HG02588 (cell line): ENCODE data around the gene FADS6.

Source experiments
- ATAC-seq: cut with Tn5 transposase; IDR thresholded peaks from one replicate; pipeline ENCODE4 v1.9.1; 2021; ENCODE audit warnings: mild to moderate bottlenecking, moderate library complexity; ENCODE audit not compliant: unreplicated experiment

FADS6 gene

GRCh38 chr17:74855323-74855722 is 38.1 kb downstream of the FADS6 start:
- no peak for ATAC-seq

DNA sequence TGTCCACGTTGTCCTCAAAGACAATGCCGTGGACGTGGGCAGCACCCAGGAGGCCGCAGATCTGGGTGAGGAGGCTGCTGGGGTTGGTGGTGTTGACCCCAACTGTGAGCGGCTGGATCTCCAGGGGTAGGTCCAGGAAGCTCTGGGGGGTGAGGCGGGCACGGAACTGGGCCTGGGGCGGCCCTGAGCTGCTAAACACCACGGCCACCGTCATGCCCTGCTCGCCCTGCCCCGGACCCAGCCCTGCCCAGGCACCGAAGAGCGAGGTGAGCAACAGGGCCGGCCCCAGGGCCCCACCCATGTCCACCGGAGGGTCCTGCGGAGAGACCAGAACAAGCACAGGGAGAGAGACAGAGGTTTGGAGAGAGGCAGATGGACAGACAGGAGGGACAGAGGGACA is 38.6 kb downstream of the FADS6 start:
- no peak for ATAC-seq

DNA sequence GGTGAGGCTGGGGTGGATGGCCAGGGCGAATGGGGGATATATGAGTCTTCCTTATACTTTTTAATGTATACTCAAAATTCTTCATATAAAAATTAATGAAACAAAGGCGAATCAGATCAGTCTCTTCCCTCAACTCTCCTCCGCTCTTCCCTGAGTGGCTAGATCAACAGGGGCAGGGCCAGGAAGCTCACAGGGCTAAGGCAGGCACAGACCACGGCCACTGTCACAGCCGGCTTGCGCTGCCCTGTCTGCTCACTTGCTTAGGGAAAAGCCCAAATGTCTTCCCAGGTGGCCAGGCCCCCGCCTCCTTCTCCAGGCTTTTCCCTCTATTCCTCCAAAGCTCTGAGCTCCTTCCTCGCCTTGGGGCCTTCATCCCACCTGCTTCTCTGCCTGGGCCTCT is 39.8 kb downstream of the FADS6 start:
- ATAC-seq: no peak

- no peak for ATAC-seq
Measured at GRCh38 chr17:74853048-74853397, 40.4 kb downstream of the FADS6 start.

- ATAC-seq: no peak
Measured at GRCh38 chr17:74852237-74853047, 41.0 kb downstream of the FADS6 start.

DNA sequence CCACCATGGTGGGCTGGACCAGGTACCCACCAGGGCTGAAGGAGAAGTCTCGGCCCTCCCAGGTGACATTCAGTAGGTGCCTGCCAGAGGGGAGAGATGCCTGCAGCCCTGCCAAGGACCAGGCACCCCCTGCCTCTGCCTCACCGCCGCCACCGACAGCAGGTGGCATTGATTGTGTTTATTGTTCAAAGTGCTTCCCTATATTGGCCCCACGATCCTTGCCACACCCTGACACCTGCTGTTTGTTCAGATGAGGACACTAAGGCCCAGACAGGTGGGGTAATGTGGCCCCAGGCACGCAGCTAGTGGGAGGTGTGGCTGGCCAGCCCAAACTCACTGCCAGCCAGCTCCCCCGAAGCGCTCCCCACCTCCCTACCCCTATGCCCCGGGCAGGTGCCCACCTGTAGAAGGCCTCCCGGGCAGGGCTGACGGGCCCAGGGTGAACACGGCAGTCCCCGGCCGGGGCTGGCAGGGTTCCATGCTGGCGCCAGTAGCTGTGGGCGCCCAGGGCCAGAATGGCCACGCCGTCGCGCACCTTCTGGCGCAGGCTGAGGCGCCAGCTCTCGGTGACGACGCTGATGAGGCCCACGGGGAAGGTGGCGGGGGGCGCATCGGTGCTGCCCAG is 41.7 kb downstream of the FADS6 start:
- ATAC-seq: no peak

GRCh38 chr17:74850914-74851313 is 42.5 kb downstream of the FADS6 start:
- ATAC-seq: no peak

DNA sequence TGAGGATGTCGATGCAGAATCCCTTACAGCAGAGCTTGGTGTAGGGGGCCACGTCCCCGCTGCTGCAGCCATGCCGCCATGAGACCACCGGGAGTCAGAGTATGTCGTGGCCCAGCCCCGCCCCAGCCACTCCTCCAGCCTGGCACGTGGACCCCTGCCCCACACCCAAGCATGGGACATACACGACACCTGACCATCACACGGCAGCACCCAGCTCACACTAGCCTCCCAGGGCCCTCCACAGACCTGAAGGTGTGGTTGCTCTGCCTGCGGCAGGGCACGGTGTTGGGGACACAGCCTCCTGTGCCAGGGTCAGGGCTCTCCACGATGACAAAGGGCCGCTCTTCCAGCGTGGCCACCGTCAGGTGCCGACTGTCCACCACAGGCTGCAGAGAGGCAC is 43.1 kb downstream of the FADS6 start:
- no peak for ATAC-seq

- no peak for ATAC-seq
Measured at GRCh38 chr17:74848656-74849399, 44.6 kb downstream of the FADS6 start.

DNA sequence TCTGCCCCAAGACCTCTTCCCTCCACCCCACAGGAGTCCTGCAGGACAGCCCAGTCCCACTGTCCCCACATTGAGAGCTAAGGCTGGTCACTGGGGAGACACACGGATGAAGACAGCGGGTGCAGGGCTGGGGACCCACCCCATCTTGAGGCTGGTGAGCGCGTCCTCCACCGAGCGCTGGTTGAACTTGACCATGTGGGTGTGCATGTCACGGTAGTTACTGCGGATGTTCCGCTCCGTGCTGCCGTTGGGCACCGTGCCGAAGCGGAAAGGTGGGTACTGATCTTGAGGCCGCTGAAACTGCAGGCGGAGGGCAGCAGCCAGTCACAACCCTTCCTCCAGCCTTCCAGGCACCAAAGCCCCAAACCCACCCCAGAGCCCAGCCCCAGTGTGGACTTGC is 46.8 kb downstream of the FADS6 start:
- no peak for ATAC-seq

- ATAC-seq: no peak
Measured at GRCh38 chr17:74843352-74843627, 50.1 kb downstream of the FADS6 start.

- no peak for ATAC-seq
Measured at GRCh38 chr17:74842599-74843351, 50.7 kb downstream of the FADS6 start.

DNA sequence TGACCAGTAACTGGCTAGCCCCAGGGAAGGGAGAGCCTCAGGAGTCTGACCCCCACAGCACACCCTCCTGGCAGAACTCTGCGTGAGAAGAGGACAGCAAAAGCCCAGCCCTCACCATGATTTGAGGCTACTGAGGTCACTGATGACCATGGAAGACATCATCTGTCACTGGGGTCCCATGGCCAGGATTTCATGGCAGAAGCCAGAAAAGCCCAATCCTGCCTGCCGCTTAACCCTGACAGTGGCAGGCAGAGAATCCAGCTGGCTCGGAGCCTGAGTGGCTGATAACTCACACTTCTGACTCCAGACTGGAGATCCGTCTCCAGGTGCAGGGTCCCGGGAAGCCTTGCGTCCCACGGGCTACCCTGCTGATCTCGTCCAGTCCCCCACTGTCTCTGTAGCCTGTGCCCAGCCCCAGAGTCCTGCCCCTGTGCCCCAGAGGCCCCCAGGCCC is 51.3 kb downstream of the FADS6 start:
- ATAC-seq: no peak

GRCh38 chr17:74840989-74841666 is 52.3 kb downstream of the FADS6 start:
- ATAC-seq: no peak

DNA sequence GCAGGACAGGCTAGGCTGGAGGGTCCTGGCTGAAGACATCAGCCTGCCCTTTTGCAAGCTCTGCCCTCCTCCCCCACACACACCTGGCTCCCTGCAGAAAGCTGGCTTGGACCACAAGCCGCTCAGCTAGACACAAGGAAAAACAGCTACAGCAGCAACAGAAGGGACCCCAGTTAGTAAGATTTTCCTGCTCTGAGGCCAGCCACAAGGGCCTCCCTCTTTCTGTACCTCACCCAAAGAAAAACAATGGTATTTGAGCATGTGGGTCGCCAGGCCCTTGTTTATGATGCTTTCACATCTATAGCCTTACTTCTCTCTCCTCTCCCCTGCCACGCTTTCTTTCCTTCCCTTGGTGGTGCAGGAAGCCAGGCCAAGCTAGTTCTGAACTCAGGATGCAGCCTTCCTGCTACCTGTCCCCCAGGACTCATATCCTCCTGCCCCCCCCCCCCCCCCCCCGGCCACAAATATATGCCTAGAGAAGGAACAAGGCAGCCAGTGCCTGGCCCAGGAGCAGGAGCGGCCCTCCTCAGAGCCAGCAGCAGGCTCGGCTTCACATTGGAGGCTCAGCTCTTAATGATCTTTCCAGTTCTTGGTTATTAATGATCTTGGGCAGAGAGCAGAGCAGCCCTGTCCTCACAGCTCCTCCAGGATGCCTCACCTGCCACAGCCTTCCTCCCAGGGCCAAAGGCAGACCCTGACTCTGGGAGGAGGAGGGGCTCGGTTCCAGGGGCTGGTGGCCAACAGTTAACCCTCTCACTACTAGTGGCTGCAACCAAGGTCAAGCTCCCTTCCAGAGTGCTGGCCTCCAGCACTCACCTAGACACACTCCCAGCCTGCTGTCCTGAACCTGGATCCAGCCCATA is 53.2 kb downstream of the FADS6 start:
- no peak for ATAC-seq

DNA sequence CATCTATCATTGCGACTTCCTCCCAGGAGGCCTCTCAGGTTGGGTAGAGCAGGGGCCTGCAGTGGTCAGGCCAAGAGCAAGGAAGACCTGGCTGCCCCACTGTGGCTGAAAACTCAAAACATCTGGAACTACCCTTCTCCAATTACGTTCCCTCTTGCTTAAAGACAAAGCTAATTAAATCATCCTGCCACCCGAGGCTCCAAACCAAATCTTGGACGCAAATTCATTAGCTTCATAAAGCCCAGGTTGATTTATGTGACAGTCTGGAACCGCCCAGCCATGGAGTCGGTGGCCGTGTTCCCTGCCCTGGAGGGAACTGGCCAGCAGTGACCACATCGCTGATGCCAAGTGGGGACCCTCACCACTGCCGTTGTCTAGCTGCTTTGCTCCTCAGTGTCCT is 55.2 kb downstream of the FADS6 start:
- no peak for ATAC-seq

DNA sequence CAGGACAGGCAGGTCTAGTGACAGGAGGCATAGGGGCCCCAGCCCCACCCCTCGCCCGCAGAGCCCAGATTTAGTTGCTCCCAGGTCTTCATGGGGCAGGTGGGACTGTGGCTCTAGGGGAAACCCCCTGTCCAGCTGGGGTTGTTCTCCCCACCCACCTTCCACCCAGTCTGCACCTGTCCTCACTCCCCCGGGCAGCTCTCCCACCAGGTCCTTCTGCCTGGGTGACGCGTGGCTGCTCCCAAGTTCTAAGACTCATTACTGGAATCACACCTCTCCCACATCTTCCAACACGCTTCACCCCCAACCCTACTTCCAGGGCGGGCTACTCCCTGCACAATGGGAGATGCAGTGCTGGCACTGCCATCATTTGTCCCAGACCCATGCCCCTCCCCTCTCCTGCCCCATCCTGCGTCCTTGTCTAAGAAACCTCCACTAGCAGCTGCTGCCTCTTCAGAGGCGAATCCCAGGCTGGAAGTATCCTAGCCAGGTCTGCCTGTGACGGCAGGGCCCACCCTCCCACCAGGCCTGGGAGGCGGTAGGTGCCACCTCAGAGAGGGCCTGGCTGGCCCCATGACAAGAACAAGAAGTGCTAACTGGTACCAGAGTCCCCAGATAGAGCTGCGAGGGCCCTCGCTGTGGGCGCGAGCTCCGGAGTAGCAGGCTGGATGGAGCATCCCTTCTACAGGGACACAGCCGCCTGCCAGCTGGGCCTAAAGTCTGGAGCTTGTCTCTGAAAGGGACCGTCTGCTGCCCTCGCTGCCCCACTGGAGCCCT is 56.6 kb downstream of the FADS6 start:
- no peak for ATAC-seq

GRCh38 chr17:74836191-74836590 is 57.2 kb downstream of the FADS6 start:
- no peak for ATAC-seq
